Stimulated activated CD8-positive, alpha-beta memory T cell treated with anti-CD3 and anti-CD28 coated beads, Interleukin-15, amount 100 ng/mL, for 1 hour (primary cell): ENCODE results near the gene PPP4R4.
"Not testable (repeated sequence)": the region's sequence is repeated elsewhere in the genome, so short reads cannot be mapped to it uniquely, and the experiment has no call there.

Source experiments
- DNase-seq: peaks from one replicate; pipeline ENCODE4 v3.0.0-alpha.2; 2020; ENCODE audit warnings: low read depth

PPP4R4 gene

GRCh38 chr14:94143711-94144110 is 30.4 kb upstream of the PPP4R4 start:
- no peak for DNase-seq

GRCh38 chr14:94144765-94145164 is 29.4 kb upstream of the PPP4R4 start:
- DNase-seq: no peak

GRCh38 chr14:94145902-94146527 is 28.1 kb upstream of the PPP4R4 start:
- no peak for DNase-seq

DNA sequence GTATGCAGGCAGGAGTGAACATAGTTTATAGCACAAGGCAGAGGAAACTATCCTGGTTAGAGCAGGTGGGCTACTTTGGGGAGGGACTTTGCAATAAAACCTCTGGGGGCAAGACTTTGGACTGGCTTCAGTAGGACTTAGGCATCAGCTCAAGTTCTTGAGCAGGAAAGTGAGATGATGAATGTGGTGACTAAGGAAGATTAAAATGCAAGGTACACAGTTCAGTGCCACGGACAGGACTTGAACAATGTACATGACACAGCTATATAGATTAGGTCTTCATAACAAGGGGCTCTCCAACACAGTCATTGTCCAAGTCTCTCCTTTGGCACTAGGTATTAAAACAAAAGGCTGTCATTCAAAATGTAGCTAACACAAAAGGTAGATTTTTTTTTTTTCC is 21.4 kb upstream of the PPP4R4 start:
- DNase-seq: no peak

GRCh38 chr14:94153750-94154342 is 20.3 kb upstream of the PPP4R4 start:
- no peak for DNase-seq

DNA sequence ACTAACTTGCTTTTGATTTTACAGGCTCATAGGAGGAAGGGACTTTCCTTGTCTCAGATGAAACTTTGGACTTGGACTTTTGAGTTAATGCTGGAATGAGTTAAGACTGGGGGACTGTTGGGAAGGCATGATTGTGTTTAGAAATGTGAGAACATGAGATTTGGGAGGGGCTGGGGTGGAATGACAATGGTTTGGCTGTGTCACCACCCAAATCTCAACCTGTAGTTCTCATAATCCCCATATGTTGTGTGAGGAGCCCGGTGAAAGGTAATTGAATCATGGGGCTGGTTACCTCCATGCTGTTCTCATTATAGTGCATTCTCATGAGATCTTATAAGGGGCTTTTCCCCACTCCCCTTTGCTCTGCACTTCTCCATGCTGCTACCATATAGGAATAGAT is 18.0 kb upstream of the PPP4R4 start:
- DNase-seq: not testable (repeated sequence)

DNA sequence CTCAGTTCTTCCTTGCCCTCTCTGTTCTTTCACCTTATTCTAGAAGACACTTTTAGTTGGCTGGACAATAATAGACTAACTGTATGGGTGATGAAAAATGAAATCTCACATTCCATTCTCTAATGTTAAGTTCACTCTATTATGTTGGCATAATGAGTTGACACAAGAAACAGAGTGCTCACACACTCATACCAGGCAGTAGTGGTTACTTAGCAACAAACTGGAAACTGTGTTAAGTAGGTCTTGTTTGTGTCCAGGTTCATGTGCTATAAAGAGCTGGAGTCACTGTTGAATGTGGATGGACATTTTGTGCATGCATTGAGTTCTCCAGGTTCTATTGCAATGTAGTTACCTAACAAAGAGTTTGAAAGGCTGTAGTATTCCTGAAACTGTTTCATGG is 16.9 kb upstream of the PPP4R4 start:
- DNase-seq: no peak

DNA sequence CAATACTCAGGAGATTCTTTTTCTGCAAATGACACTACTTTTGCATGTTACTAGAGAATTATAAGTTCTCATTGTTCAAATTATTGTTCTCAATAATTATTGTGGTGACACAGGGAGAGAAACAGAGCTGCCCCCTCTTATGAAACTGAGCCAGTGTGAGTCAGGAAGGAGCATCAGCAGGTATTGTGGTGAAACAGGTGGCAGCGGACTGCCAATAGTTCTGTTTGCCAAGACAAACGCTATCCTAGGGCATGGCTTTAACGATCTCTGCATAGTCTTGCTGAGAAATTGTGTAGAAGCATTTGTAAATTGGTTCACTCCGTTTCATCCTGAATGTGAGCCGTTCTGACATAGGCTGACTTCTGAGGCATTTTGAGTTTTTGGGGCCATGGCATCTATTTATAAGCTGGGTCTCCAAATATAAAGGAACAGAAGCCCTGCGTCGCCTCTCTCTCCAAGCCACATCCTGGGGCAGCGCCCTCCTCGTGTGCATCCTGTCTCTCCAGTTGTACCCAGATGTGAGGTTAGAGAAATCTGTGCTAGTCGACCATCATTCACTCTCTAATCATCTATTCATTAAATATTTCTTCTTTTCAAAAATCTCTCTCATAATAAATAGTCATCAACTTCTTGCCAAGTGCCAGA is 15.8 kb upstream of the PPP4R4 start:
- DNase-seq: no peak

DNA sequence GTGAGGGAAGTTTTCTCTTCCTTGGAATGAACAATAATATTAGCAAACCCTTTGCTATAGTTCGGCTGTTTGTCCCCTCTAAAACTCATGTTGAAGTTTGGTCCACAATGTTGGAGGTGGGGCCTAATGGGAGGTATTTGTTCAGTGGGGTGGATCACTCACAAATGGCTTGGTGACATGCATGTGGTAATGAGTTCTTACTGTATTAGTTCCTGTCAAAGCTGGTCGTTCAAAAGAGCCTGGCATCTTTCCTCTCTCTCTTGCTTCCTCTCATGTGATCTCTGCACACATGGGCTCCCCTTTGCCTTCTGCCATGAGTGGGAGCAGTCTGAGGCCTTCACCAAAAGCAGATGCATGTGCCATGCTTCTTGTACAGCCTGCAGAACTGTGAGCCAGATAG is 13.1 kb upstream of the PPP4R4 start:
- DNase-seq: no peak

DNA sequence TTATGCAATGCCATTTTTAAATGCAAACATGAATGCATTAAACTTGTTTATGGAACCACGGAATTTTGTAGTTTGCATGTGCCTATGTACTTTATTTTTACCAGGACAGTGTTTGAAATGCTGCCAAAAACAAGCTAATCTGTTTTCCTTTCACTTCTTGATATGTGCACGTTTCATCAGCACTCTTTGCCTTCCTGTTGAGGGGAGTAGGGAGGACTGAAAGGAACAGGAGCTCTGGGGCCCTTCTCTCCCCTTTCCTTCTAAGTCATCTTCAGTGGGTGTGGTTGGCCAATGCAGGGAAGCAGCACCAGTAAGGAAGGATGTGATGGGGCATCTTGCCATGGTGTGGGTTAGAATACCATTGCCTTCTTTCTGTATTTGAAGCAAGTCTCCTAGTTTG is 12.1 kb upstream of the PPP4R4 start:
- no peak for DNase-seq

DNA sequence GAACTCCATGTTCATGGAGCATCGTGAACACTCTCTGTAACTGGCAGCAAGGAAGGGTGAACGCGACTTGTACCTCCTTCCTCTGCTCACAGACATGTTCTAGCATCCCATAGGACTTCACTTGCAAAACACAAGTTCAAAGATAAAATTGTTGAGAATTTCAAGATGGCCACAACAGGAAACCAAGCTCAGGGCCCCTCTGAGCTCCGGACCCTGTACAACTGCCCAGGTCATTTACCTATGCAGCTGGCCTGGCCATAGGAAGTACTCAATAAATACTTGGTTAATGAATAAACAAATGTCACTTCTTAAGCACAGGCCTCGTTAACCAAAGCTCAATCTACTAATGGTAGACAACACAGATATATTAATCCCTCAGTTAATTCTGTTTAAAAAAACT is 11.7 kb upstream of the PPP4R4 start:
- no peak for DNase-seq

DNA sequence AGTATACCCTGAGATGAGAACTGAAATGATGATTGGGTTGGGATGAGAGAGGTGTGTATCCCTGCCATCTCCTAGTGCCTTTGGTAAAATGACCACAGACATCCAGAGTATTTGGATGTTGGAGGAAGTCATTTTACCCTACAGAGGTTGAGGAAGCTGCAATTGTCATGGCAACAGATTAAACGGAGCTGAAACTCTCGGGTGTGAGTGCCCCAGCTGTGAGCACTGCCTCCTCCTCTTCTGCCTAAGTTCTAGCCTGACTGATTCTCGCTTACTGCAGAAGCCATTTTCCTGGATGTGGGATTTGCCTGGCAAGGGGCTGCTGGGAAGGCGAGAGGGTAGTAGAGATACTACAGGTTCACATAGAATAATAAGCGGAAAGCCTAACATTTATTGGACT is 10.3 kb upstream of the PPP4R4 start:
- no peak for DNase-seq

DNA sequence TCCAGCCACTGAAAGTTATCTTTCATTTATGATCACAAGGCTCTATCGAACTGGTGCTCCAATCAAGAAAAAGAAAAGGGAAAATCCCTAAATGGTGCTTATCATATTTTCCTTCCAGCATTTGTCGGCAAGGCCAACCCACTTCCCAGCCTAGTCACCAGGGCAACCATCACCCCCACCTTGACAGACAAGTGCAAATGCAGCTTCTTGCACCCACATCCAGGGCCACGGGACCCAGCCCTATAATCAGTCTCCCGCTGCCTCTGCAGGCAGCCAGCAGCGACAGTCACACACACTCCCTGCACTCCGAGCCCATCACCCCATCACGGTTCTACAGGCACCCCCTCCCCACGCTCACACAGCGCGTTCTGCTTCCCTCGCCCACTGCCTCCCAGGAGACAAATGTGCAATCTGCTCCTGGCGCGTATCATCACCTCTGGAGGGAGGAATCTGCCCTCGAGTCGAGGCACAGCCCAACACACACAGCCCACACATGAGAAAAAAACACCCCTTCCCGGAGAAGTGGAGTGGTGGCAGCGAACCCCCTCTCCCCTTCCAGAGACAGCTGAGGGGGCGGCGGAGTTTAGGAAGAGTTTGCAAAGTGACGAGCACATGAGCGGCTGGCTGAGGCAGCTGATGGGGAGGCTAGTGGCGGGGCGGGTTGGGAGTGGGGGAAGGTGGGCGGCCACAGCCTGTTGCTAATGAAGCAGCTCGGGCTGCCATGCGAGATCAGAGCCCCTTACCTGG is 9.3 kb upstream of the PPP4R4 start:
- DNase-seq: no peak

DNA sequence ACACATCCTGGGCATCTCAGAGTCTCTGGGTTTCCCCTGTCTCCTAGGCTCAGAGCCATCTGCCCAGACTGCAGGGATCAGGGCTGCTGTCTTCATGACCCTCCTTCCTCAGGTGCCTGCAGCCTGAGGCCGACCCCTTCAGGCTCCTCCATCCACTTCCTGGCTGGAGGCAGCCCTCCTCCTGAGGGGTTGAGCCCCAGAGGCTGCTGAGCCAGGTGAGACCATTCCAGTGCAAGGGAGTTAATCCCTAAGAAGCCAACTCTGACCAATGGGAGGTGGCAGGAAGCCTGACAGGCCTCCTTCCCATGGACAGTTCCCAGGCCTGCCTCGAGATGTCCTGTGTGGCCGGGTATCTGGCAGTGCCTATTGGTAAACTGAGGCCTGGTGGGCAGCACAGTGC is 8.4 kb upstream of the PPP4R4 start:
- DNase-seq: no peak

- DNase-seq: no peak
Observed at GRCh38 chr14:94170136-94170535, 4.0 kb upstream of the PPP4R4 start.

- no peak for DNase-seq
Observed at GRCh38 chr14:94171208-94171607, 2.9 kb upstream of the PPP4R4 start.

DNA sequence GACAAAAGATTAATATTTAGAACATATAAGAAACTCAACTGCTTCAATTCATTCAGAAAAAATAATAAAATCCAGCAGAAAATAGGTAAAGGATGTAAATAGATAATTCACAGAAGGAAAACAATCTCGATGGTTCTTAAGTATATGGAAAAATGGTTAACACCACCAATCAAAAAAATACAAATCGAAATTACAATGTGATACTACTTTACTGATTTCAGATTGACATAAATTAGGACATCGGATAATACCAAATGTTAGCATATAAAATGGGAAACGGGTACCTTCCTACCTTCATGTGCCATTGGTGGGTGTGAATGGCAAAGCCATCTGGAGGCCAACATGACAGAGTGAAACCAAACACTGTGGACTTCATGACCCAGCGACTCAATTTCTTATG is 1.6 kb upstream of the PPP4R4 start:
- no peak for DNase-seq

GRCh38 chr14:94173471-94173884 is 644 bp upstream of the PPP4R4 start:
- no peak for DNase-seq

GRCh38 chr14:94174604-94175010 is 485 bp downstream of the PPP4R4 start:
- DNase-seq: no peak

- DNase-seq: no peak
Observed at GRCh38 chr14:94175011-94175745, 1.1 kb downstream of the PPP4R4 start.

DNA sequence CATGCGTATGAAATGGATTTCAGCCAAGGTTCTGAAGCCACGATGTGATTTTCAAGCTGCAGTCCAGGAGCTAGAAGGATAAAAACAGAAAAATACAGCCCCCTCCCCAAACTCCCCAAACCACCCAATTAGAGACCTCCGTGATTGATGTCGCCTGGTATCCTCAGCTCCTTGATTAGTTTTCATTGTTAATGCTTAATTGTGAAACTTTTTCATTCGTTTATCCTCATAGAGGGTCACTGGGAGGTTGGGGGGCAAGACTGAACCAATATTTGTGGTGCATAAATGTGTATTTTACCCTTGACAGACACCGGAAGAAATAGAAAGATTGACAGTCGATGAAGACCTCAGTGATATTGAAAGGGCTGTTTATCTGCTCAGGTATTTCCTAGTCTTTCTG is 1.6 kb downstream of the PPP4R4 start:
- DNase-seq: no peak

GRCh38 chr14:94176808-94177207 is 2.7 kb downstream of the PPP4R4 start:
- no peak for DNase-seq
